ENCODE measurements around the gene ARID3B. TPM values are rescaled to one million over a fixed set of nuclear protein-coding genes. Genes with fewer than 3 reads are reported as not detected.

ARID3B gene
- total RNA-seq, 1 donor, result 2.6 TPM

DNA sequence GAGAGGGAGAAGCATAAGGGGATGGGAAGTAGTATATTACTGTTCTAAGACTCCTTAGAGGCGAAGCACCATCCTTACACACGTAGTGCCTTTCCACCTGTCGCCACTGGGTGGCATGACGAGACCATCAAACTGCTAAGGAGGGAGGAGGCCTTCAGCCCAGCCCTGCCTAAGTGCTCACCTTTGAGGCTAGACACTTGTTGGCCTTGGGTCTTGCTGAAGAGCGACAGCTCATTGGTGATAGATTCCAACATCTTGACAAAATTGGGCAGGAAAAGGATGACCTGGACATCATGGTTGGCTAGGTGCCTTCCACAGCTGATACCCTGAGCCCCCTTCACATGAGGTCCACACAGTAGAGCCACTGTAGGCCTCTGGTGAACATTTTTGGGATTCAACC is 94.2 kb downstream of the ARID3B start:
- no peak overlapping the region for H3K4me3 ChIP-seq (ENCODE audit: low read depth, low read length)

DNA sequence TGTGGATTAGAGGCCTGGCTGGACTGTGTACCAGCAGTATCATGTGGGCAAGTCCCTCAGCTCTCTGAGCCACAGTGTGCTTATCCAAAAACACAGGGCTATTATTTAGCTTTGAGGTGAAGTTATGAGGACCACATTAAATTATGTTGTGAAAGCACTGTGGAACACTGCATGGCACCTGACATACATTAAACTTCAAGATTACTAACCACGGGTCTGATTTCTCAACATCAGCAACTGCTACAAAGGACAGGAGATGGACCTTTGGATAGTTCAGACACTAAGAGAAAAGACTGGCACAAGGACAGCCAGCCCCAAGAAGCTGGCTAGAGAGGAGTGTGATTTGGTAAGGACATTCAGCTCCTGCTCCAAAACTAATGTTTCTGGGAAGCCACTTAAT is 96.0 kb downstream of the ARID3B start:
- H3K4me3 ChIP-seq (ENCODE audit: low read depth, low read length), result no peak overlapping the region

More for the DNA sequence above, 94.2 kb downstream of the ARID3B start:
- DNase-seq (ENCODE audit: low read depth), result peak; percentile 58
- TF ChIP-seq, protein P1, sequence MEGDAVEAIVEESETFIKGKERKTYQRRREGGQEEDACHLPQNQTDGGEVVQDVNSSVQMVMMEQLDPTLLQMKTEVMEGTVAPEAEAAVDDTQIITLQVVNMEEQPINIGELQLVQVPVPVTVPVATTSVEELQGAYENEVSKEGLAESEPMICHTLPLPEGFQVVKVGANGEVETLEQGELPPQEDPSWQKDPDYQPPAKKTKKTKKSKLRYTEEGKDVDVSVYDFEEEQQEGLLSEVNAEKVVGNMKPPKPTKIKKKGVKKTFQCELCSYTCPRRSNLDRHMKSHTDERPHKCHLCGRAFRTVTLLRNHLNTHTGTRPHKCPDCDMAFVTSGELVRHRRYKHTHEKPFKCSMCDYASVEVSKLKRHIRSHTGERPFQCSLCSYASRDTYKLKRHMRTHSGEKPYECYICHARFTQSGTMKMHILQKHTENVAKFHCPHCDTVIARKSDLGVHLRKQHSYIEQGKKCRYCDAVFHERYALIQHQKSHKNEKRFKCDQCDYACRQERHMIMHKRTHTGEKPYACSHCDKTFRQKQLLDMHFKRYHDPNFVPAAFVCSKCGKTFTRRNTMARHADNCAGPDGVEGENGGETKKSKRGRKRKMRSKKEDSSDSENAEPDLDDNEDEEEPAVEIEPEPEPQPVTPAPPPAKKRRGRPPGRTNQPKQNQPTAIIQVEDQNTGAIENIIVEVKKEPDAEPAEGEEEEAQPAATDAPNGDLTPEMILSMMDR (IDR thresholded peaks at IDR 0.05; ENCODE audit: insufficient read depth, low read depth, low read length), result peak; percentile 90

DNA sequence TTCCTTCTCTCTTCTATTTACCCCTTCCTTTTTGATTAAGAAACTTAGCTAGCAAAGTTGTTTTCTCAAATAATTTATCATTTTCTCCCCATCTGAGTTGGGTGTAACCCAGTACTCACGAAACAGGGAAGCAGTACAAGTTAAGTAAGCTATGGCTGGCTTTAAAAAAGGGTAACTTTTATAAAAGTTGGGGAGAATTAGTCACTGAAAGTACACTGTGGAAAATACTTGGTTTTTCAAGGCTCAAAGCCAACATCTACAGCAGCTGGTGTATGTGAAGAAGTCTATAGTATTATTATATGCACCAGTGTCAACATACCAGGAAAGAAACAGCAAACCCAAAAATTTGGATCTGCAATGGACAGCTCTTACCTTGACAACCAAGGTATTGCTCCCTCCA is 100.1 kb downstream of the ARID3B start:
- DNase-seq (ENCODE audit: low read depth), result no peak
- TF ChIP-seq, protein P1 (IDR thresholded peaks at IDR 0.05; ENCODE audit: insufficient read depth, low read depth, low read length), result no peak
- H3K4me3 ChIP-seq (ENCODE audit: low read depth, low read length), result no peak overlapping the region

More for the DNA sequence above, 96.0 kb downstream of the ARID3B start:
- no peak for DNase-seq (ENCODE audit: low read depth)
- TF ChIP-seq, protein P1 (IDR thresholded peaks at IDR 0.05; ENCODE audit: insufficient read depth, low read depth, low read length), result no peak

DNA sequence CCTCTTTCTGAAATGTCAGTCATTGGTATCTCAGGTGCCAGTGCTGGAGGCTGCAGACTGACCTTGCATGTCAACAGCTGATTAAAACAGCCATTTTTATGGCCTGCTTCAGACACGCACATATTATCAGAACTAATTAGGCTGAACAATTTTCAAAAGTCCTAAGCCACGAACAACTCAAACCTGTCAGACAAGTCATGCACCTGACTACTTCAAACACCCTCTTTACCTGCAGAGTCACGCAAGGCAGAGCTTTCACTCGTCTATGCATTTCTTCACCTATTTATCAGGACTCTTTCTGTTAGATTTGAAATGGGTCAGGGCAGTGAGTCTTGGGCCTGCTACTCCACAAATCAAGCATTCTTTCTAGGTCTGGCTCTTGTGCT is 101.3 kb downstream of the ARID3B start:
- DNase-seq (ENCODE audit: low read depth), result no peak
- TF ChIP-seq, protein P1 (IDR thresholded peaks at IDR 0.05; ENCODE audit: insufficient read depth, low read depth, low read length), result no peak

DNA sequence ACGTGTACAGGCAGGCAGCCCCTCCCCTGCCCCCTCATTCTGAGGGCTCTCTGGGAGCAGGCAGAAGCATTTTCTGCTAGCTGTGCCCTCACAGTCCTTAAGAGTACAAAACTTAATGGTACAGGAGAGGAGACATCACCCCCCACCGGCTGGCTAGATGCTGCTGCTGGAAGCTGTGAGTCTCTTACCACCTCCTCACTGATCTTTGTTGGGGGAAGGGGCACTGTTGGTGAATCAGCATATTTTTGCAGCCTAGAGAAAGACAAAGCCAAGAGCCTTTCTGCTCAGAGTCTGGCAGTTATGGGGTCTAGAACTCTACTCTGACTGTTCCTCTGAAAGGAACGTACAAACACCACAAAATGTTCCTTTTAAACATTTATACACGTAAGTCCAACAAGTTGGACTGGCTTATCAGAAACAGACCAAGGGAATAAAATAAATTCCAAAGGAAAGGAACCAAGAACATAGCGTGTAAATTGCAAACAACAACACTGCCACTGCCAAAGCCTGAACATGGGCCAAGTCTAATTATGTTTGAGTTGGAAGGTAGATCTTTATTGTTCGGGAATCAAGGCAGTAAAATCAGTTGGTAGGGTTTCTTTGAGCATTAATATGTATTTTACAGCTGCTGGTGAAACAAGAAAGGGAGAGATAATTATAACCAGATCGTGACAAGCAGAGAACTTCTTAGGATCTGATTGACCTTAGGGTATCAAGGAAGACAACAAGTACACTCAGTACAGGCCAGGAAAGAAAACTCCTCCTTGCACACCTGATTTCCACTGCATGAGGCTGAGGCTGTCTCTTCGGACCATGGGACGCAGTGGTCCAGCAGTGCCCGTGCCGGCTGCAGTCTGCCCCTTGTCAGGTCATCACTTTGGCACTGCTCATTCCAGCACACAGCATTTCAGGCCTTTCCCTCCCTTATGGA is 102.0 kb downstream of the ARID3B start:
- DNase-seq (ENCODE audit: low read depth), result peak; percentile 26
- H3K4me3 ChIP-seq (ENCODE audit: low read depth, low read length), result no peak overlapping the region
- TF ChIP-seq, protein P1 (IDR thresholded peaks at IDR 0.05; ENCODE audit: insufficient read depth, low read depth, low read length), result no peak

More for the DNA sequence above, 101.3 kb downstream of the ARID3B start:
- no peak overlapping the region for H3K4me3 ChIP-seq (ENCODE audit: low read depth, low read length)

DNA sequence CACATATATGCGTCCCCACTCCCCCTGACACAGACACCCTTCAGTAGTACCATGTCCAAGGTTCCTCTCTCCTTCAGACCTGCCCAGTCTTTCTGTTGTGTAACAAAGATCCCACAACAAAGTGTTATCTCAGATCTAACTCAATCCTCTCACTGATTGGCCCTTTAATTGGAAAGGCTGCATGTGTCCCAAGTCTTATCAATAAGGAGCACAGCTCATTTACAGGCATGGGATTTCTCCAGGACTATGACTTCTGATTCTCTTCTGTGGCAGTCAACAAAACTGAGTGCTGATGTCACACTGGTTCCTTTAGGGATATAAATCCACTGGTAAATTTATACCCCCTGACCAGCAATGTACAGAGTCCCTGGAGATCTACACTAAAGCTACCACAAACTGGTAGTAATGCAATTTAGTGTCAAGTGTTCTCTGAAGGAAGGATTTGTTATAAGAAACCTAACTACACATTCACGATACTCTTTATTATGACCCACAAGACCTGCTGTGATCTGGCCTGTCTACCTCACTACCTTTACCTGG is 102.7 kb downstream of the ARID3B start:
- no peak for DNase-seq (ENCODE audit: low read depth)
- TF ChIP-seq, protein P1 (IDR thresholded peaks at IDR 0.05; ENCODE audit: insufficient read depth, low read depth, low read length), result no peak
- H3K4me3 ChIP-seq (ENCODE audit: low read depth, low read length), result no peak overlapping the region
